Endothelial cell of umbilical vein (primary cell): ENCODE data around the gene GAB1.

Experiments
- CTCF ChIP-seq, 2 donors: IDR thresholded peaks; 1 replicate in 1 of 2; 2 replicates in 1 of 2; pipeline ENCODE4 v1.5.1; 2011; ENCODE audit warnings: low read length in 2 of 2, mild to moderate bottlenecking in 2 of 2, moderate library complexity in 2 of 2, control low read depth in 1 of 2, inconsistent platforms in 1 of 2, low read depth in 1 of 2; ENCODE audit not compliant: insufficient read depth in 1 of 2; ENCODE audit errors: extremely low read depth in 1 of 2
- EZH2 ChIP-seq: IDR thresholded peaks from 2 replicates; pipeline ENCODE4 v1.6.1; 2012; ENCODE audit warnings: borderline replicate concordance, low read depth, mild to moderate bottlenecking, moderate library complexity, low read length, inconsistent platforms; ENCODE audit not compliant: severe bottlenecking
- FOS ChIP-seq: IDR thresholded peaks from 2 replicates; pipeline ENCODE4 v1.6.1; 2011; ENCODE audit warnings: mild to moderate bottlenecking, low read length, moderate library complexity, borderline replicate concordance; ENCODE audit not compliant: insufficient read depth
- GATA2 ChIP-seq: IDR thresholded peaks from 2 replicates; pipeline ENCODE4 v1.7.0; 2011; ENCODE audit warnings: low read depth, mild to moderate bottlenecking, moderate library complexity, mixed read lengths, low read length; ENCODE audit not compliant: insufficient read length, insufficient read depth
- JUN ChIP-seq: IDR thresholded peaks from 2 replicates; pipeline ENCODE4 v1.6.1; 2011; ENCODE audit warnings: borderline replicate concordance, low read depth; ENCODE audit not compliant: insufficient read length, insufficient read depth
- MAX ChIP-seq: IDR thresholded peaks from 2 replicates; pipeline ENCODE4 v1.6.1; 2011; ENCODE audit not compliant: insufficient read depth, insufficient read length
- MYC ChIP-seq: IDR thresholded peaks from one replicate; pipeline ENCODE4 v1.6.1; 2011; ENCODE audit warnings: mild to moderate bottlenecking, low read depth, low read length
- POLR2A ChIP-seq: IDR thresholded peaks from 2 replicates; pipeline ENCODE4 v1.6.1; 2012; ENCODE audit warnings: low read depth, mild to moderate bottlenecking, control low read depth, low read length
- POLR2AphosphoS5 ChIP-seq: IDR thresholded peaks from 2 replicates; pipeline ENCODE4 v1.6.1; 2012; ENCODE audit warnings: low read depth, mild to moderate bottlenecking, control low read depth, low read length, moderate library complexity; ENCODE audit not compliant: insufficient read depth

- TF ChIP-seq EZH2 = no peak
- no peak for TF ChIP-seq CTCF (IDR thresholded peaks at IDR 0.05; ENCODE audit: extremely low read depth in 1 of 2, insufficient read depth in 1 of 2, low read depth in 1 of 2, low read length in 2 of 2)
- TF ChIP-seq JUN = no peak
- no peak for TF ChIP-seq POLR2AphosphoS5
- TF ChIP-seq POLR2A = no peak
- TF ChIP-seq MYC = no peak
- TF ChIP-seq GATA2 = no peak
- no peak for TF ChIP-seq MAX
- no peak for TF ChIP-seq FOS
These were observed 152.0 kb downstream of the GAB1 start for GRCh38 chr4:143488687-143489086.
